ENCODE data around the gene CAMK4.

The CAMK4 gene

DNA sequence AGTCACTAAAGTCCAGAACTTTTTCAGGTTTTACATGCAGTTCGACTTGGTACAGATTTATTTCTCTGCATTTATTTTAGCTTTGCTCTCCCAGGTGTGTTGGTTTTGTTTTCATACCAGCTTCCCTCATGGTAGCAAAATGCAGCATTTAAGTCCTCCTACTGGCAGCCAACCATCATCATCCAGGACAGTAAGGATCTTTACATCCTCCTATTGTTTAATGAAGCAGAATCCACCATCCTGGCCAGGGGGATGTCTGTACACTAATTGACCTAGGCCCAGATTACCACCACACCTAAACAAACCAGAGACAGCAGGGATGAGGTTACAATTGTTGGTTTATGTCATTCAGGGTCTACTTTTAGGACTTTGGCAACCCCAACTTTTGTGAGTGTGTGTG is 22.3 kb downstream of the CAMK4 start:
- H3K27ac ChIP-seq (ENCODE audit: low read length), result no peak overlapping the region
- H3K9me3 ChIP-seq (ENCODE audit: insufficient read depth, low read length), result no peaks in the 10 kb centered on the region
- H3K36me3 ChIP-seq (replicated peaks; ENCODE audit: low read depth, low read length), result peaks cover 18% of the 10 kb centered on the region
- no peak overlapping the region for H3K4me3 ChIP-seq (ENCODE audit: low read length)
- no peaks in the 10 kb centered on the region for H3K27me3 ChIP-seq (ENCODE audit: low read depth, low read length)
- no peak overlapping the region for H2AFZ ChIP-seq (ENCODE audit: low read depth, low read length)
- TF ChIP-seq CTCF (IDR thresholded peaks at IDR 0.05; ENCODE audit: low read depth, low read length) (no peak), EZH2phosphoT487 (IDR thresholded peaks at IDR 0.05; ENCODE audit: low read depth) (no peak)
- H3K4me2 ChIP-seq (ENCODE audit: low read length), result no peak overlapping the region
- H3K9ac ChIP-seq (ENCODE audit: low read length), result no peak overlapping the region
- H4K20me1 ChIP-seq (ENCODE audit: insufficient read depth, low read length), result peaks cover 34% of the 10 kb centered on the region
- peaks cover 43% of the 10 kb centered on the region for H3K4me1 ChIP-seq (ENCODE audit: low read length)
- peaks cover 94% of the 10 kb centered on the region for H3K79me2 ChIP-seq (ENCODE audit: low read length)

DNA sequence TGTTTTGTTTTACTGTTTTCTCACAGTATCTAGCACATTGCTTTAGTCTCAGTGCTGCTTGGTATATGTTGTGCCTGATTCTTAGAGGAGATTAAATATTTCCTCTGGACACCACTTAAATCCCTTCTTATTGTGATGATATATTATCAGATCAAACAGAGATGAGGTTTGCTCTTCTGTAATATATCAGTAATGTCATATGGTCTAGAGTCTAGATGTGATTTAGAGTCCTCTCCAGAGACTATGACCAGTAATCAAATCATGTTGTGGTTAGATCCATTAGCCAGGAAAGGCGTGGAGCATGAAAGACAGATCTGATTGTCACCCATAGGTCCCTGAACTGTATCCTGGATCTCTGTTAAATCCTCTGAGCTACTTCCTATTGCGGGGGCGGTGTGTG is 24.4 kb downstream of the CAMK4 start:
- no peak for TF ChIP-seq CTCF (IDR thresholded peaks at IDR 0.05; ENCODE audit: low read depth, low read length)
- no peak for TF ChIP-seq EZH2phosphoT487 (IDR thresholded peaks at IDR 0.05; ENCODE audit: low read depth)
- Histone ChIP-seq H3K4me1 (ENCODE audit: low read length) (peaks cover 61% of the 10 kb centered on the region), H3K9me3 (ENCODE audit: insufficient read depth, low read length) (no peaks in the 10 kb centered on the region), H3K36me3 (replicated peaks; ENCODE audit: low read depth, low read length) (peaks cover 8% of the 10 kb centered on the region), H3K4me3 (ENCODE audit: low read length) (peak overlapping the region; percentile 19; the same call in 1 of the 2 replicates), H4K20me1 (ENCODE audit: insufficient read depth, low read length) (peaks cover 15% of the 10 kb centered on the region), H3K9ac (ENCODE audit: low read length) (peak overlapping the region; percentile 19; the same call in 1 of the 2 replicates), H3K27ac (ENCODE audit: low read length) (peak overlapping the region; percentile 26), H3K4me2 (ENCODE audit: low read length) (peak overlapping the region; percentile 43), H3K79me2 (ENCODE audit: low read length) (peaks cover 92% of the 10 kb centered on the region), H3K27me3 (ENCODE audit: low read depth, low read length) (no peaks in the 10 kb centered on the region), H2AFZ (ENCODE audit: low read depth, low read length) (no peak overlapping the region)

DNA sequence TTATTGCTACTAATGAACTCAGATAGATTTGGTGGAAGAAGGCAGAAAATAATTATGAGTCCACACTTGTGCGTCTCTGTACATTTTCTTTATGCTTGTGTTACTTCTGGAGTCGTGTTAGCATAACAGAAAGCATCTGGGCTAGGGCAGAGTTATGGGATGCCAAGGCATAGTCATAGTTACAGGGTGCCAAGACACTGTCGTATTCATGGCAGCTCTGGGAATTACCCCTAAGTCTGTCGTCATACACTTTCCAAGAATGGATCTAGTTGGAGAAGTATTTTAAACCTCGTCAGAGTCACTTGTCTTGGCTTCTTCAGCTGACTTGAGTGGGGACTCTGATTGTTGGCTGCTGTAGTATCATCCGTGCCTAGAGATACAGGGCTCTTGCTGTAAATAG is 27.7 kb downstream of the CAMK4 start:
- Histone ChIP-seq H3K4me1 (ENCODE audit: low read length) (peaks cover 87% of the 10 kb centered on the region), H3K27me3 (ENCODE audit: low read depth, low read length) (no peaks in the 10 kb centered on the region), H4K20me1 (ENCODE audit: insufficient read depth, low read length) (peaks cover 4% of the 10 kb centered on the region; the same call in 1 of the 2 replicates), H2AFZ (ENCODE audit: low read depth, low read length) (no peak overlapping the region), H3K4me2 (ENCODE audit: low read length) (peak overlapping the region; percentile 93), H3K4me3 (ENCODE audit: low read length) (peak overlapping the region; percentile 66), H3K9me3 (ENCODE audit: insufficient read depth, low read length) (no peaks in the 10 kb centered on the region), H3K79me2 (ENCODE audit: low read length) (peaks cover 88% of the 10 kb centered on the region), H3K9ac (ENCODE audit: low read length) (peak overlapping the region; percentile 74), H3K27ac (ENCODE audit: low read length) (peak overlapping the region; percentile 97), H3K36me3 (replicated peaks; ENCODE audit: low read depth, low read length) (peaks cover 11% of the 10 kb centered on the region)
- TF ChIP-seq EZH2phosphoT487 (IDR thresholded peaks at IDR 0.05; ENCODE audit: low read depth), result no peak
- TF ChIP-seq CTCF (IDR thresholded peaks at IDR 0.05; ENCODE audit: low read depth, low read length), result no peak

GRCh38 chr5:111252799-111253545 is 28.8 kb downstream of the CAMK4 start:
- Histone ChIP-seq H2AFZ (ENCODE audit: low read depth, low read length) (no peak overlapping the region), H3K9me3 (ENCODE audit: insufficient read depth, low read length) (no peaks in the 10 kb centered on the region; the same call in 1 of the 2 replicates), H3K27ac (ENCODE audit: low read length) (peak overlapping the region; percentile 97), H3K4me3 (ENCODE audit: low read length) (peak overlapping the region; percentile 66), H3K4me2 (ENCODE audit: low read length) (peak overlapping the region; percentile 93), H3K79me2 (ENCODE audit: low read length) (peaks cover 91% of the 10 kb centered on the region), H3K4me1 (ENCODE audit: low read length) (peaks cover 81% of the 10 kb centered on the region), H3K36me3 (replicated peaks; ENCODE audit: low read depth, low read length) (peaks cover 18% of the 10 kb centered on the region), H4K20me1 (ENCODE audit: insufficient read depth, low read length) (peaks cover 2% of the 10 kb centered on the region; the same call in 1 of the 2 replicates), H3K9ac (ENCODE audit: low read length) (peak overlapping the region; percentile 74), H3K27me3 (ENCODE audit: low read depth, low read length) (no peaks in the 10 kb centered on the region)
- no peak for TF ChIP-seq CTCF (IDR thresholded peaks at IDR 0.05; ENCODE audit: low read depth, low read length)

Measured in OCI-LY3 (cell line).